T-cell (primary cell): ENCODE measurements around the gene COX6B2. TPM values are rescaled to one million over a fixed set of nuclear protein-coding genes. Genes with fewer than 3 reads are reported as not detected.

Experiments
- ATAC-seq, 4 experiments: fragments of 200-7000 bp in 3 of 4; fragments of 150-1000 bp in 1 of 4; cut with Tn5 transposase; replicated peaks in 1 of 4; 1 replicate in 3 of 4; 2 replicates in 1 of 4; pipeline ENCODE4 v1.10.0; 2021; ENCODE audit warnings: moderate library complexity in 3 of 4, mild to moderate bottlenecking in 2 of 4, moderate number of reproducible peaks in 1 of 4
- CTCF ChIA-PET, 2 donors: fragments of 300-600 bp; sonication (Branson Sonifier 250); formaldehyde crosslinking; loops; one replicate each; lab custom pipeline; 2022; ENCODE audit warnings: antibody characterized with exemption in 2 of 2; lab: Charles Lee
- POLR2A ChIA-PET, 2 donors: fragments of 300-600 bp; sonication (Branson Sonifier 250); formaldehyde crosslinking; loops; one replicate each; lab custom pipeline; 2022; ENCODE audit warnings: antibody characterized with exemption in 2 of 2; lab: Charles Lee
- DNase-seq, 35 experiments: peaks; one replicate each; pipeline versions ENCODE4 v3.0.0 to v3.0.0-alpha.2; 2013 to 2023
- H3K27ac ChIP-seq: one replicate; pipeline ENCODE4 v1.5.1; 2013; ENCODE audit warnings: low read length
- H3K27me3 ChIP-seq, 2 experiments: replicated peaks in 1 of 2; 1 replicate in 1 of 2; 2 replicates in 1 of 2; pipeline versions ENCODE4 v1.6.1 to v1.7.0; 2013; ENCODE audit warnings: low read length in 1 of 2, mixed read lengths in 1 of 2; ENCODE audit not compliant: control insufficient read depth in 2 of 2, insufficient read depth in 2 of 2; ENCODE audit errors: extremely low read depth in 1 of 2
- H3K36me3 ChIP-seq, 2 donors: 1 replicate in 1 of 2; 2 replicates in 1 of 2; pipeline versions ENCODE4 v1.6.1 to v1.7.0; 2013; ENCODE audit warnings: low read length in 1 of 2; ENCODE audit not compliant: control insufficient read depth in 2 of 2, insufficient read depth in 1 of 2; ENCODE audit errors: extremely low read depth in 1 of 2
- H3K4me1 ChIP-seq, 2 experiments: 1 replicate in 1 of 2; 2 replicates in 1 of 2; pipeline versions ENCODE4 v1.6.1 to v1.7.0; 2013; ENCODE audit warnings: low read length in 2 of 2, mixed read lengths in 1 of 2; ENCODE audit not compliant: insufficient read depth in 2 of 2, control insufficient read depth in 1 of 2; ENCODE audit errors: extremely low read depth in 1 of 2
- H3K4me3 ChIP-seq, 2 donors: 1 replicate in 1 of 2; 2 replicates in 1 of 2; pipeline versions ENCODE4 v1.5.1 to v1.7.0; 2013; ENCODE audit warnings: mild to moderate bottlenecking in 2 of 2, low read length in 1 of 2, moderate library complexity in 1 of 2; ENCODE audit not compliant: control insufficient read depth in 1 of 2; ENCODE audit errors: extremely low read depth in 1 of 2
- H3K9me3 ChIP-seq: 2 replicates; pipeline ENCODE4 v1.7.0; 2013
- H3K27ac Mint-ChIP-seq, 2 donors: one replicate each; pipeline ENCODE4 v1.8.0; 2020 to 2021; ENCODE audit warnings: mild to moderate bottlenecking in 2 of 2, mixed read lengths in 2 of 2
- H3K27me3 Mint-ChIP-seq, 2 donors: one replicate each; pipeline ENCODE4 v1.8.0; 2021 to 2022; ENCODE audit warnings: mixed read lengths in 2 of 2
- H3K36me3 Mint-ChIP-seq: one replicate; pipeline ENCODE4 v1.8.0; 2021; ENCODE audit warnings: mixed read lengths
- H3K4me1 Mint-ChIP-seq, 3 donors: one replicate each; pipeline ENCODE4 v1.8.0; 2020 to 2022; ENCODE audit warnings: mixed read lengths in 3 of 3, mild to moderate bottlenecking in 1 of 3
- H3K4me3 Mint-ChIP-seq, 3 donors: one replicate each; pipeline ENCODE4 v1.8.0; 2020 to 2022; ENCODE audit warnings: mild to moderate bottlenecking in 3 of 3, mixed read lengths in 3 of 3, moderate library complexity in 3 of 3
- H3K9me3 Mint-ChIP-seq, 3 donors: one replicate each; pipeline ENCODE4 v1.8.0; 2020 to 2022; ENCODE audit warnings: mixed read lengths in 3 of 3
- WGBS: methylation state at CpG from one replicate; pipeline ENCODE4 v1.1.5; 2013; ENCODE audit warnings: missing lambda C conversion rate; ENCODE audit not compliant: insufficient coverage; 5-methylcytosine and 5-hydroxymethylcytosine counted together
- total RNA-seq, 35 experiments: library from RNA in 6 of 35; stranded (reverse) in 6 of 35; fragments of 120-200 nt in 1 of 35; gene quantifications; one replicate each; pipeline versions ENCODE4 v1.2.1 to v1.2.4 and lab custom pipeline; 2013 to 2026

COX6B2 gene
- total RNA-seq, 5 donors from 2014 or later (not counting 1 experiment from before 2014, with no cell fraction given) = 0.12 to 0.51 TPM; not detected in 3

DNA sequence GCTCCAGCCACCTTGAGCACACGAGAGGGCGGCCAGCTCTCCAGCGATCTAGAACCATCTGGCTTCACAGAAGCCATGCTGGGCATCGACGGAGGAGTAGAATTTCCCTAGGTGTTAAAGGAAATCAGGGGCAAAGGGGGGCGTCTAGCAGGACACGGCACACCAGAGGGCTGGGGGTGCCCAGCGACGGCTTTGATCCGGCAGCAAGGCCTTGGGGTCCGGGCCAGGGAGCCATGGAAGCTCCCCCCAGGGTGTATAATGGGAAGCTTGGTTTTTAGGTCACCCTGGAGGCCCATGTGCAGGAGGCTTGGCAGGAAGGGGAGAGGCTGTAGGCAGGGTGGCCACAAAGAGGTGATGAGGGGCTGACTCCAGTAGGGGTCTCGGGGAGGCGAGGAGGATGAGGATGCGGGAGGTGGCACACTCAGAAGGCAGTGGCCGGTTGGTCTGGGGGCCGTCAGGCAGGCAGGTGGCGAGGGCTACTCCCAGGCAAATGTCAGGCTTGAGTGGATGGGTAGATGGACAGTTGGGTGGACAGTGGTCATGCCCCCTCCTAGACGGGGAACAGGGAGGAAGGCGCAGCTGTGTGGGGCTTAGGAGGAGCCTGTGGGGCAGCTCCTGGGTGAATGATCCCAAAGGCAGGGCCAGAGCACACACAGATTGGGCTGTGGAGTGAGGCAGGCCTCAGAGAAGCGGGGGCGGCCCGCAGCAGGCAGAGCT lies 9.3 kb downstream of the COX6B2 start:
- no peak for DNase-seq
- Mint-ChIP-seq H3K9me3 (no peaks in the 10 kb centered on the region), H3K4me3 (no peak overlapping the region), H3K27ac (peak overlapping the region in 1 of 2 donors; percentile 19), H3K27me3 (peaks cover 0 to under 1% of the 10 kb centered on the region in 2 donors), H3K4me1 (peaks cover 9 to 12% (median 11%) of the 10 kb centered on the region in 3 donors), H3K36me3 (peaks cover 16% of the 10 kb centered on the region)
- peaks cover 2 to 17% of the 10 kb centered on the region in 2 experiments for H3K4me1 ChIP-seq
- H3K27ac ChIP-seq = no peak overlapping the region
- H3K9me3 ChIP-seq = no peaks in the 10 kb centered on the region
- no peak for ATAC-seq
- ChIA-PET POLR2A (no interaction called here), CTCF (no interaction called here)
- 96% methylated on average over 21 of the region's 22 CpGs for WGBS
- H3K36me3 ChIP-seq = peaks cover 3 to 13% of the 10 kb centered on the region in 2 donors
- H3K27me3 ChIP-seq = peaks cover 0 to 13% of the 10 kb centered on the region in 2 experiments
- H3K4me3 ChIP-seq = no peak overlapping the region

DNA sequence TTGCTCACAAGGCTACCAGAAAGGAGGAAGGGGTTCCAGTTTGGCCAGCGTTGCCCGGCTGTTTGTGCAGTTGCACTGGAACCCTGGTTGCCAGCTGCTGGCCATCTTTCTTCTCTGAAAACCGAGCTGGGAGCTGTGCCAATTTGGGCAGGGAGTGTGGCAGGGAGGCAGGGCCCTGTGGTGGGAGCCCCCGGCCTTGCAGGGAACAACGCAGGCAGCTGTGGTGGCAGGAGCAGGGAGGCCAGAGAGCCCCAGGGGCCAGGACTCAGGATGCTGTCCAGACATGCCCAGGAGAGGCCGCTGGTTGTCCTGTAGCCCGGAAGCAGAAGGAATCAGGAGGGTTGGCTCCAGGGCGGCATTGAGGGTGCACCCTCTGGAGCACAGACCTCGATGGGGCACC lies 10.1 kb downstream of the COX6B2 start:
- no peaks in the 10 kb centered on the region for H3K9me3 ChIP-seq
- ChIA-PET CTCF (interaction anchor here in 1 of 2 donors (0.7 kb wide), 1 partner anchor 32 kb away, joined by 6 read pairs; no protein-coding TSS in a partner anchor), POLR2A (no interaction called here)
- Mint-ChIP-seq H3K4me1 (peaks cover 10 to 16% (median 14%) of the 10 kb centered on the region in 3 donors), H3K4me3 (no peak overlapping the region), H3K9me3 (no peaks in the 10 kb centered on the region), H3K27me3 (no peaks in the 10 kb centered on the region), H3K36me3 (peaks cover 16% of the 10 kb centered on the region), H3K27ac (no peak overlapping the region)
- H3K4me3 ChIP-seq = no peak overlapping the region
- H3K4me1 ChIP-seq = peaks cover 2 to 20% of the 10 kb centered on the region in 2 experiments
- ATAC-seq = no peak
- H3K27me3 ChIP-seq = peaks cover 0 to 13% of the 10 kb centered on the region in 2 experiments
- no peak overlapping the region for H3K27ac ChIP-seq
- 97% methylated on average over 9 of the region's 9 CpGs for WGBS
- H3K36me3 ChIP-seq = peaks cover 3 to 13% of the 10 kb centered on the region in 2 donors
- no peak for DNase-seq

DNA sequence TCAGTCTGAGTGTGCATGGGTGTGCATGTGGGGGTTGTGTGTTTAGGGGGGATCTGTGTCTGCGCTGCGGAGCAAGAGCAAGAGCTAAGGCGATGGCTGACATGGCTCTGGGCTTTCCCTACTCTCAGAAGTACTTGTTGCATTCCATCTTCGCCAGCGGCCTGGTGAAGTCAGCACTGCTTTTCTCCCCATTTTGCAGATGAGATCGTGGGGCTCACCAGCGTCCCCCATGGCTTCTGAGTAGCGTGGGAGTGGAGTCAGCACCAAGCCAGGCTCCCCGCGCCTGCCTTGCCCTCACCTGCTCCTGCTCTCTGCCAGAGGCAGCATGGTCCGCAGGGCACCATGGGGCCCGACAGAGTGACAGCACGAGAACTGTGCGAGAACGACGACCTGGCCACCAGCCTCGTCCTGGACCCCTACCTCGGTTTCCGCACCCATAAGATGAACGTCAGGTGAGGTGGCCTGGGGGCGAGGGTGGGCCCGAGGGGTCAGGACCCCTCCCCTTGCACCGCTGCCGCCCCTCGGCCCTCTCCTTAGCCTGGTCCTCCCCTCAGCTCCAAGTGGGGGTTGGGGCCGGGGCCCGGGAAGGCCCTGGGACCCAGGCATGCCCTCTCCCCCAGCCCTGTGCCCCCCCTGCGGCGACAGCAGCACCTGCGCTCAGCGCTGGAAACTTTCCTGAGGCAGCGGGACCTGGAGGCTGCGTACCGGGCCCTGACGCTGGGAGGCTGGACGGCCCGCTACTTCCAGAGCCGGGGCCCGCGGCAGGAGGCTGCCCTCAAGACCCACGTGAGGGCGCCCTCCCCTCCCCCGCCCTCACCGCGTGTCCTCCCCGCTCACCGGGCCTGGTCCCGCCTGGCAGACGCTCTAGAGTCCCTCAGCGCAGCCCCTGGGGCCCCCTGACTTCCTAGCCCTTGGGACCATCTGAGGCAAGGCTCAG lies 12.7 kb downstream of the COX6B2 start:
- Mint-ChIP-seq H3K27ac (peak overlapping the region in 1 of 2 donors; percentile 28), H3K36me3 (peaks cover 16% of the 10 kb centered on the region), H3K27me3 (no peaks in the 10 kb centered on the region), H3K4me3 (peak overlapping the region; percentile 53 to 78 (median 62)), H3K9me3 (no peaks in the 10 kb centered on the region), H3K4me1 (peaks cover 19 to 25% (median 21%) of the 10 kb centered on the region in 3 donors)
- H3K27me3 ChIP-seq = peaks cover 0 to 16% of the 10 kb centered on the region in 2 experiments
- POLR2A ChIA-PET = no interaction called here
- peaks cover 3 to 13% of the 10 kb centered on the region in 2 donors for H3K36me3 ChIP-seq
- H3K9me3 ChIP-seq = no peaks in the 10 kb centered on the region
- no peak for ATAC-seq
- no peak overlapping the region for H3K27ac ChIP-seq
- CTCF ChIA-PET = no interaction called here
- DNase-seq = no peak
- H3K4me1 ChIP-seq = peaks cover 6 to 31% of the 10 kb centered on the region in 2 experiments
- no peak overlapping the region for H3K4me3 ChIP-seq
- WGBS = 93% methylated on average over 47 of the region's 50 CpGs

DNA sequence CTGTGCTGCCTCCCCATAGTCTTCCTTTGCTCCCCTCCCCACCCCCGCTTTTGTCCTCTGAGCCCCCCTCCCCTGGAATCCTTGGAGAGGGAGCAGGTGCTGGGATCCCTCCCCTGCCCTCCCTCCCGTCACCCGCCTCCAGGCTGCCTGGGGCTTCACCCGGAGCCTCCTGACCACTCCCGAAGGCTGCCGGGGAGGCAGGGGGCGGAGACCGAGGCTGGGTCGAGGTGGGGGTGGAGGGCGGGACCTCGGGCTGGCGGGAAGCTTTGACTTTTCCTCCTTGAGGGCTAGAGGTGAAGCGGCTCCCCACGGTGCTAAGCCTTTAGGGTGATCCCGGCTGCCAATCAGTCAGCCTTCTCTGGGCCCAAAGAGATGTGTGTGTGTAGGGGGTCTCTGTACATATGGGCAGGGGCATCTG lies 13.3 kb downstream of the COX6B2 start:
- H3K27me3 Mint-ChIP-seq = peaks cover 0 to 2% of the 10 kb centered on the region in 2 donors
- H3K9me3 ChIP-seq = no peaks in the 10 kb centered on the region
- peaks cover 19 to 25% (median 21%) of the 10 kb centered on the region in 3 donors for H3K4me1 Mint-ChIP-seq
- H3K27ac ChIP-seq = no peak overlapping the region
- WGBS = 0% methylated on average over 6 of the region's 15 CpGs
- H3K27me3 ChIP-seq = peaks cover 0 to 17% of the 10 kb centered on the region in 2 experiments
- peaks cover 16% of the 10 kb centered on the region for H3K36me3 Mint-ChIP-seq
- peak overlapping the region in 1 of 2 donors; percentile 28 for H3K27ac Mint-ChIP-seq
- ChIA-PET POLR2A (no interaction called here), CTCF (no interaction called here)
- DNase-seq (peak in 17 of 35 experiments; percentile 17 to 61 (median 33)), ATAC-seq (no peak)
- no peaks in the 10 kb centered on the region for H3K9me3 Mint-ChIP-seq
- peaks cover 6 to 31% of the 10 kb centered on the region in 2 experiments for H3K4me1 ChIP-seq
- peaks cover 3 to 13% of the 10 kb centered on the region in 2 donors for H3K36me3 ChIP-seq
- H3K4me3 ChIP-seq = peak overlapping the region in 1 of 2 donors; percentile 58
- H3K4me3 Mint-ChIP-seq = peak overlapping the region; percentile 76 to 78 (median 76)

DNA sequence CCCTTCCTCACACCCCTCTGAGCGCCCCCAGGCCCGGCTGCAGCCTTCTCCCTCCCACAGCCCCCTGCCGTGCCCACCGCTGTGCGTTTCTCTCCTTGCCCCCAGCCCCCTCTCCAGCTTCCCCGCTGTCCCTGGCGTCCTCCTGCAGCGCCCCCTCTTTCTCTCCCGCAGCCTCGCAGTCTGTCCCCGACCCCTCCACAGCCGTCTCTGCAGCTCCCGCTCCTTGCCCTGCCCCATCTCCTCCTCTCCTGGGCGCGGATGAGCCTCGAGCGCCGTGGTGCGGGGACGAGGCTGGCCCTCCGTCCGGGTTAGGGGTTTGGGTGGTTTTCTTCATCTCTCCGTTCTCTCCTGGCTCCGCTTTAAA lies 13.8 kb downstream of the COX6B2 start:
- H3K4me1 Mint-ChIP-seq = peaks cover 19 to 25% (median 21%) of the 10 kb centered on the region in 3 donors
- Histone ChIP-seq H3K4me3 (peak overlapping the region; percentile 58 to 64), H3K9me3 (no peaks in the 10 kb centered on the region), H3K36me3 (peaks cover 3 to 13% of the 10 kb centered on the region in 2 donors), H3K27me3 (peaks cover 0 to 17% of the 10 kb centered on the region in 2 experiments), H3K27ac (no peak overlapping the region), H3K4me1 (peaks cover 6 to 31% of the 10 kb centered on the region in 2 experiments)
- peak in 5 of 35 experiments; percentile 17 to 40 (median 19) for DNase-seq
- CTCF ChIA-PET = interaction anchor here in 1 of 2 donors (0.5 kb wide), 1 partner anchor 1342 kb away, joined by 3 read pairs; no protein-coding TSS in a partner anchor
- POLR2A ChIA-PET = no interaction called here
- no peak overlapping the region for H3K27ac Mint-ChIP-seq
- H3K4me3 Mint-ChIP-seq = peak overlapping the region; percentile 76 to 78 (median 78)
- H3K27me3 Mint-ChIP-seq = peaks cover 0 to 4% of the 10 kb centered on the region in 2 donors
- peaks cover 16% of the 10 kb centered on the region for H3K36me3 Mint-ChIP-seq
- no peaks in the 10 kb centered on the region for H3K9me3 Mint-ChIP-seq
- ATAC-seq = no peak
- WGBS = 9% methylated on average over 9 of the region's 24 CpGs
